Left ventricle myocardium inferior (tissue), 1 donor: ENCODE data around the gene ZIC4. TPM values are rescaled to one million over a fixed set of nuclear protein-coding genes. Genes with fewer than 3 reads are reported as not detected.
A peak's percentile ranks its signal among the peaks of the same experiment; 100 is the strongest.

Experiments used
- DNase-seq: peaks from one replicate; pipeline ENCODE4 v3.0.0-alpha.2; 2020
- H3K27ac ChIP-seq: fragments of 200-600 bp; replicated peaks from 2 replicates; pipeline ENCODE4 v1.8.0; 2021
- H3K27me3 ChIP-seq: fragments of 200-600 bp; 2 replicates; pipeline ENCODE4 v1.8.0; 2021; ENCODE audit warnings: low read depth
- H3K36me3 ChIP-seq: fragments of 200-600 bp; 2 replicates; pipeline ENCODE4 v1.8.0; 2021
- H3K4me1 ChIP-seq: fragments of 200-600 bp; 2 replicates; pipeline ENCODE4 v1.8.0; 2021
- H3K4me3 ChIP-seq: fragments of 200-600 bp; 2 replicates; pipeline ENCODE4 v1.8.0; 2021; ENCODE audit warnings: mild to moderate bottlenecking, moderate library complexity
- H3K9me3 ChIP-seq: fragments of 200-600 bp; replicated peaks from 2 replicates; pipeline ENCODE4 v1.8.0; 2021
- intact Hi-C: fragments of 100-400 bp; cut with micrococcal nuclease; formaldehyde crosslinking; loops from one replicate; pipeline ENCODE4 v1.11.0; 2022
- total RNA-seq: library from RNA; stranded (reverse); fragmentation: NEBNext Ultra II Directional; extraction: Animal tissue kit (Norgen Biotek cat#: 25700); gene quantifications from one replicate; pipeline ENCODE4 v1.2.1, GENCODE V29; 2021
- TF ChIP-seq, protein P1 (sequence below): fragments of 200-600 bp; IDR thresholded peaks from 2 replicates; pipeline ENCODE4 v1.8.0; 2021; ENCODE audit warnings: antibody characterized with exemption, mild to moderate bottlenecking, borderline replicate concordance
- donor health status: DM: no; HTN: yes; CAD: no; lungs with severe emphysema.

ZIC4 gene
- total RNA-seq, 1 donor from 2014 or later, result not detected

DNA sequence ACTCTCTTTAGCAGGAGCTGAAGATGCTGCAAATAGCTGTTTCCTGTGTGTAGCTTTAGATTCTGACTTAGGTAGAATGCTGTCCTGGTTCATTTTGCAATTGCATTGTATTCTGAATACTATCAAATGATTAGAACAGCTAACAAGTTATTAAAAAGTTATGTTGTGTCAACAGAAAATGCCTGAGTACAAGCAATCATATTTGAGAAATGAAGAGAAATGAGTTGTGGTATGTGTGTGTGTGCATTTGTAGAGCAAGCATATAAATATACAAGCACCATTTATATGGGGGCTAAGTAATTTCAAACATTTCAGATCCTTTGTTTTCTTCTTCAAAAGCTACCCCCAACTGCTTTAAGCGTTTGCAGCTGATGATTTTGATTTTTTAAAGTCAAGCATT, 10.6 kb upstream of the ZIC4 start:
- Histone ChIP-seq H3K36me3 (no peaks in the 10 kb centered on the region), H3K27me3 (peaks cover 100% of the 10 kb centered on the region), H3K9me3 (no peaks in the 10 kb centered on the region), H3K4me3 (no peak overlapping the region), H3K4me1 (peaks cover 35% of the 10 kb centered on the region), H3K27ac (no peak overlapping the region)
- intact Hi-C loops, result no loop called here
- no peak for DNase-seq
- TF ChIP-seq, protein P1, sequence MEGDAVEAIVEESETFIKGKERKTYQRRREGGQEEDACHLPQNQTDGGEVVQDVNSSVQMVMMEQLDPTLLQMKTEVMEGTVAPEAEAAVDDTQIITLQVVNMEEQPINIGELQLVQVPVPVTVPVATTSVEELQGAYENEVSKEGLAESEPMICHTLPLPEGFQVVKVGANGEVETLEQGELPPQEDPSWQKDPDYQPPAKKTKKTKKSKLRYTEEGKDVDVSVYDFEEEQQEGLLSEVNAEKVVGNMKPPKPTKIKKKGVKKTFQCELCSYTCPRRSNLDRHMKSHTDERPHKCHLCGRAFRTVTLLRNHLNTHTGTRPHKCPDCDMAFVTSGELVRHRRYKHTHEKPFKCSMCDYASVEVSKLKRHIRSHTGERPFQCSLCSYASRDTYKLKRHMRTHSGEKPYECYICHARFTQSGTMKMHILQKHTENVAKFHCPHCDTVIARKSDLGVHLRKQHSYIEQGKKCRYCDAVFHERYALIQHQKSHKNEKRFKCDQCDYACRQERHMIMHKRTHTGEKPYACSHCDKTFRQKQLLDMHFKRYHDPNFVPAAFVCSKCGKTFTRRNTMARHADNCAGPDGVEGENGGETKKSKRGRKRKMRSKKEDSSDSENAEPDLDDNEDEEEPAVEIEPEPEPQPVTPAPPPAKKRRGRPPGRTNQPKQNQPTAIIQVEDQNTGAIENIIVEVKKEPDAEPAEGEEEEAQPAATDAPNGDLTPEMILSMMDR, result no peak

DNA sequence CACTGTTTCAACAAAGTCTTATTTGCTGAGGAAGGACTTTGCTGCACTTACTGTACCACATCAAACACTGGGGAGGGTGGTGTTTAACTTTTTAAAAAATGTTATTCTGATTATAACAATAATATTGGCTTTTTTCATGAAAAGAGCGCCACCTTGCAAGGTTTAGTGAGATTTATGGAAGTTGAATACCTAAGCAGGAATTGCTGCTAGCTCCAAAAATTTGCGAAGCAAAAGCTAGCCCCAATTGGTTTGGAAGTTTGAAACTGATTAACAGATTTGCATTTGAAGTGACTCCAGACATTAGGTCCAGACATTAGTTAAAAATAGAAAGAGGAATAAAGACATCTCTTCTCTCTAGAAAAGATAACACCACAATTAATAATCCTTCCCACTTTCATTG, 9.5 kb upstream of the ZIC4 start:
- Histone ChIP-seq H3K36me3 (no peaks in the 10 kb centered on the region), H3K27me3 (peaks cover 100% of the 10 kb centered on the region), H3K4me1 (peaks cover 35% of the 10 kb centered on the region), H3K4me3 (no peak overlapping the region), H3K9me3 (no peaks in the 10 kb centered on the region), H3K27ac (no peak overlapping the region)
- TF ChIP-seq, protein P1, result no peak
- intact Hi-C loops, result no loop called here
- no peak for DNase-seq

DNA sequence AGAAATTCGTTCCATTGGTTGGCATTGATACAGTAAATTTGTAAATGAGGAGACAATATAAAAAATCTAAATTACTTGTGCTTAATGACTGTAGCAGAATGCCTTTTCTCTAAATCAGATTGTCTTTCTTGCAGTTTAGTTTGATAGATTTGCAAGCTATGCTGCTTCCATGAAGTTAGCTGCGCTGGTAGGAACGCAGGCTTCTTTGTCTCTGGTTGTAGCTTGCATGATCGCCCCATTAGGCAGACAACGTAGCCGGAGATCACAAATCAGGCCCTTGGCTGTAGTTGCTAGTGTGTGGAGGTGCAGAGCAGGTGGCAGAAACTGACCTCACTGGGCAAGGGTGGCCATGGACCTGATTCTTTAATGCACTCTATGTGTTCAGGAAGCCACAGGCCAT, 8.9 kb upstream of the ZIC4 start:
- Histone ChIP-seq H3K27me3 (peaks cover 100% of the 10 kb centered on the region), H3K4me3 (no peak overlapping the region), H3K4me1 (peaks cover 40% of the 10 kb centered on the region), H3K36me3 (no peaks in the 10 kb centered on the region), H3K9me3 (no peaks in the 10 kb centered on the region), H3K27ac (no peak overlapping the region)
- intact Hi-C loops, result no loop called here
- no peak for DNase-seq
- TF ChIP-seq, protein P1, result no peak

DNA sequence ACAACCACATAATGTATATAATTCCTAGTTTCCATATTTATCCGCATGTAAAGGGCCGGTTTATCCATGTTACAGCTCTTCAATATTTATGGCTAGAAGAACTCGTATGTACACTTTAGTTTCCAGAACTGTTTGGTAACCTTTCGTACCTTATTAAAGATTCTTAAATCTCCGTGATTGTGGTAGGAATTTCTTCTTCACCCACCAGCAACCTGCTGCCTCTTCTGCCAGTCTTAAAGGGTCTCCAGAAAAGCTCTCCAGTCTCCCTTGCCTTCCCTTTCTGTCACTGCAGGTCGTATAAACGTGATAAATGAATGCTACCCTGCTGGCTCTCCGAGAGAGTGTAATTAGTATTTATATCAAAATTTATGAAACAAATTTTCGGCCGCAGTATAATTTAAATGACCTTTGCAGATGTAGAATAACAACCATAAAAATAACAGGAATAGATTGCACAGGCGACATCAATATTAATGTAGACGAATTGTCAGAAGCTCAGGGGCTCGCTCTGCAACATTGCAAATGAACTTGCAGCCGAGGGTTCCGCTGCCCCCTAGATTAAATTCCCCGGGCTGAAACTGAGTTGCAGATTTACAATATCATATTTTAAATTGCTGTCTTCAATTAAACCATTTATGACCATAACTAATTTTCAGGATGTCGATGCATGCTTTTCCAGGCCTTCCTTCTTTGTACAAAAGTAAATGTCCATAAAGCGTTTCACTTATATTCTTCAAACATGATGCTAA, 8.2 kb upstream of the ZIC4 start:
- TF ChIP-seq, protein P1, result no peak
- intact Hi-C loops, result no loop called here
- Histone ChIP-seq H3K27ac (no peak overlapping the region), H3K36me3 (no peaks in the 10 kb centered on the region), H3K4me3 (no peak overlapping the region), H3K4me1 (peaks cover 45% of the 10 kb centered on the region), H3K9me3 (no peaks in the 10 kb centered on the region), H3K27me3 (peaks cover 100% of the 10 kb centered on the region)
- no peak for DNase-seq

DNA sequence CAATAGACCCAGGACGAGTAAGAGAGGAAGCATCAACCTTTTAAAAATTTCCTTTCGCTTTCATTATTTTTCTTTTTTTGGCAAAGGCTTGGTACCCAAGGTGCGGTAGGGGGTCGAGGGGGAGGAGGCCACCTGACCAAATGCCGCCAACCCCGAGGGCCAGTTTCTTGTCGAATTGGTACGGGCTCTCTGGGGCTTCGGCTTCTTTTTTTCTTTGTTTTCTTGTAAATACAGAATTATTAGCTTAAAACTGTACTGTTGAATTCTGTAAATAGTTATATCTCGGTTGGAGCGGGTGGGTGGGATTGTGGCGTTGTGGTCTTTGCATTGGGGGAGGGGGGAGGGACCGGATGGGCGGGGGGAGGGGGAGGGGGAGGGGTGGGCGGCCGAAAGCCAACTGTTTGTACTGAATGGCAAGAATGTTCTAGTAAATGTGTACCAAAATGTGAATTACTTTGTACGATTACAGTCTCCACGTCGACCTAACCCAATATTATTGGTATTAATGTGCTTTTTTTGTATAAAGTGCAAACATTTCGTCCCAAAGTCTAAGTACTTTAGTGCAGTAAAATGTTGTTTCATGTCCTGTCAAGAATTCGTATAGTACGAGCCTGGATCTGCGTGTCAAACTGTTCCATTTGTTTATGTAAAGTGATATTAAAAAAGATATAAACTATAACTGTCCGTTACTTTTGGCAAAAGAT, 7.5 kb upstream of the ZIC4 start:
- Histone ChIP-seq H3K4me1 (peaks cover 45% of the 10 kb centered on the region), H3K27me3 (peaks cover 100% of the 10 kb centered on the region), H3K4me3 (peak overlapping the region; percentile 42), H3K36me3 (no peaks in the 10 kb centered on the region), H3K9me3 (no peaks in the 10 kb centered on the region), H3K27ac (no peak overlapping the region)
- DNase-seq, result no peak
- intact Hi-C loops, result no loop called here
- TF ChIP-seq, protein P1, result no peak
